Measurements from ENCODE around the gene CHMP3.

The CHMP3 gene

GRCh38 chr2:86464652-86465051 lies 98.6 kb downstream of the CHMP3 start:
- TF ChIP-seq EZH2phosphoT487 (IDR thresholded peaks at IDR 0.05; ENCODE audit: low read length) (no peak), EZH2 (optimal IDR thresholded peaks at IDR 0.05; ENCODE audit: low read depth, low read length) (no peak), CTCF (IDR thresholded peaks at IDR 0.05; ENCODE audit: low read length) (no peak)
- H3K4me3 ChIP-seq (ENCODE audit: low read length): no peak overlapping the region

GRCh38 chr2:86461042-86461743 lies 102.0 kb downstream of the CHMP3 start:
- Histone ChIP-seq H3K27me3 (replicated peaks; ENCODE audit: insufficient read depth, low read length) (no peaks in the 10 kb centered on the region), H3K9ac (ENCODE audit: low read length) (no peak overlapping the region), H3K36me3 (replicated peaks; ENCODE audit: insufficient read depth, low read length) (peaks cover 10% of the 10 kb centered on the region; the same call in 1 of the 2 replicates), H3K9me2 (replicated peaks; ENCODE audit: insufficient read depth, low read length) (no peaks in the 10 kb centered on the region), H3K4me3 (ENCODE audit: low read length) (no peak overlapping the region), H3F3A (ENCODE audit: insufficient read depth, low read length) (no peaks in the 10 kb centered on the region), H3K79me2 (ENCODE audit: low read length) (peaks cover 12% of the 10 kb centered on the region; the same call in 1 of the 2 replicates), H3K4me1 (ENCODE audit: low read length) (no peaks in the 10 kb centered on the region), H3K4me2 (ENCODE audit: low read depth, low read length) (no peak overlapping the region), H2AFZ (ENCODE audit: low read length) (no peak overlapping the region), H3K27ac (ENCODE audit: low read length) (no peak overlapping the region), H3K9me3 (replicated peaks; ENCODE audit: insufficient read depth, low read length) (no peaks in the 10 kb centered on the region), H4K20me1 (ENCODE audit: insufficient read depth, low read length) (no peaks in the 10 kb centered on the region)
- DNase-seq: no peak
- TF ChIP-seq CTCF (IDR thresholded peaks at IDR 0.05; ENCODE audit: low read length) (no peak), EZH2 (optimal IDR thresholded peaks at IDR 0.05; ENCODE audit: low read depth, low read length) (no peak), EZH2phosphoT487 (IDR thresholded peaks at IDR 0.05; ENCODE audit: low read length) (no peak)

More at GRCh38 chr2:86464652-86465051, 98.6 kb downstream of the CHMP3 start:
- Histone ChIP-seq H3K9me3 (replicated peaks; ENCODE audit: insufficient read depth, low read length) (no peaks in the 10 kb centered on the region), H3F3A (ENCODE audit: insufficient read depth, low read length) (no peaks in the 10 kb centered on the region), H3K9ac (ENCODE audit: low read length) (no peak overlapping the region), H2AFZ (ENCODE audit: low read length) (no peak overlapping the region), H3K79me2 (ENCODE audit: low read length) (peaks cover 24% of the 10 kb centered on the region), H3K4me1 (ENCODE audit: low read length) (no peaks in the 10 kb centered on the region), H3K36me3 (replicated peaks; ENCODE audit: insufficient read depth, low read length) (peaks cover 3% of the 10 kb centered on the region; the same call in 1 of the 2 replicates), H3K27me3 (replicated peaks; ENCODE audit: insufficient read depth, low read length) (no peaks in the 10 kb centered on the region), H3K9me2 (replicated peaks; ENCODE audit: insufficient read depth, low read length) (no peaks in the 10 kb centered on the region), H4K20me1 (ENCODE audit: insufficient read depth, low read length) (no peaks in the 10 kb centered on the region), H3K27ac (ENCODE audit: low read length) (no peak overlapping the region), H3K4me2 (ENCODE audit: low read depth, low read length) (no peak overlapping the region)
- no peak for DNase-seq

- Histone ChIP-seq H3K36me3 (replicated peaks; ENCODE audit: insufficient read depth, low read length) (peaks cover 23% of the 10 kb centered on the region; the same call in 1 of the 2 replicates), H3K4me3 (ENCODE audit: low read length) (no peak overlapping the region), H4K20me1 (ENCODE audit: insufficient read depth, low read length) (no peaks in the 10 kb centered on the region), H3K79me2 (ENCODE audit: low read length) (peaks cover 33% of the 10 kb centered on the region), H3K4me2 (ENCODE audit: low read depth, low read length) (no peak overlapping the region), H3K27me3 (replicated peaks; ENCODE audit: insufficient read depth, low read length) (no peaks in the 10 kb centered on the region), H3K4me1 (ENCODE audit: low read length) (no peaks in the 10 kb centered on the region), H3K27ac (ENCODE audit: low read length) (no peak overlapping the region), H3K9me3 (replicated peaks; ENCODE audit: insufficient read depth, low read length) (no peaks in the 10 kb centered on the region), H2AFZ (ENCODE audit: low read length) (no peak overlapping the region), H3F3A (ENCODE audit: insufficient read depth, low read length) (no peaks in the 10 kb centered on the region), H3K9me2 (replicated peaks; ENCODE audit: insufficient read depth, low read length) (no peaks in the 10 kb centered on the region), H3K9ac (ENCODE audit: low read length) (no peak overlapping the region)
- DNase-seq: no peak
- TF ChIP-seq EZH2 (optimal IDR thresholded peaks at IDR 0.05; ENCODE audit: low read depth, low read length): no peak
- no peak for TF ChIP-seq CTCF (IDR thresholded peaks at IDR 0.05; ENCODE audit: low read length)
- no peak for TF ChIP-seq EZH2phosphoT487 (IDR thresholded peaks at IDR 0.05; ENCODE audit: low read length)
Observed at GRCh38 chr2:86455181-86455580, 108.1 kb downstream of the CHMP3 start.

Measured in MM.1S (cell line).